AG04449 (cell line): ENCODE measurements around the gene FBXO10.
"Not testable (repeated sequence)": the region's sequence is repeated elsewhere in the genome, so short reads cannot be mapped to it uniquely, and the experiment has no call there.

Source experiments
- CTCF ChIA-PET: fragments of 350-600 bp; formaldehyde crosslinking; extraction: SDS; loops from one replicate; lab custom pipeline; 2021; ENCODE audit warnings: antibody characterized with exemption; lab: Yijun Ruan, JAX
- POLR2A ChIA-PET: fragments of 400-600, 350-600 bp; formaldehyde crosslinking; extraction: SDS; loops from one replicate; lab custom pipeline; 2020; ENCODE audit warnings: antibody characterized with exemption, inconsistent platforms; lab: Yijun Ruan, JAX
- DNase-seq: peaks from one replicate; pipeline ENCODE4 v3.0.0-alpha.2; 2010; ENCODE audit warnings: low read depth, low spot score
- H3K4me3 ChIP-seq: 2 replicates; pipeline ENCODE4 v1.5.1; 2011; ENCODE audit warnings: low read depth, mild to moderate bottlenecking, control low read depth, low read length
- CTCF ChIP-seq: IDR thresholded peaks from one replicate; pipeline ENCODE4 v1.5.1; 2011; ENCODE audit warnings: mild to moderate bottlenecking, moderate library complexity, low read length, control low read depth, inconsistent platforms; ENCODE audit not compliant: insufficient read depth; ENCODE audit errors: missing control alignments

The FBXO10 gene

GRCh38 chr9:37485389-37486255, 90.6 kb downstream of the FBXO10 start, which contains the start of gene POLR1E:
Gene POLR1E (plus strand): TSS chr9:37485948. CDS start chr9:37486048, 100 bp downstream.
- TF ChIP-seq CTCF, result no peak
- ChIA-PET CTCF (interaction anchor here (0.6 to 2.4 kb wide), 7 partner anchors 11 to 778 kb away, joined by 3 to 8 read pairs (median 3); partner anchors contain the start of gene FBXO10), POLR2A (interaction anchor here (0.9 kb wide), 1 partner anchor 20 kb away, joined by 3 read pairs; the partner anchor contains the start of gene ZBTB5)
- H3K4me3 ChIP-seq, result peak within 1 kb of the TSS; percentile 89
- peak; percentile 40 for DNase-seq

- POLR2A ChIA-PET, result no interaction called here
- no peak for DNase-seq
- no peak overlapping the region for H3K4me3 ChIP-seq
- CTCF ChIA-PET, result interaction anchor here (0.8 to 2.1 kb wide), 13 partner anchors 8 to 952 kb away, joined by 3 to 7 read pairs (median 4); partner anchors contain the start of gene FBXO10
- TF ChIP-seq CTCF, result no peak
These were observed 95.4 kb downstream of the FBXO10 start for GRCh38 chr9:37480759-37481158.

- CTCF ChIA-PET, H3K4me3 ChIP-seq, POLR2A ChIA-PET, DNase-seq: not testable (repeated sequence)
These were observed 98.1 kb downstream of the FBXO10 start for GRCh38 chr9:37477987-37478619.

- DNase-seq, POLR2A ChIA-PET, CTCF ChIA-PET, H3K4me3 ChIP-seq: not testable (repeated sequence)
These were observed 98.7 kb downstream of the FBXO10 start for GRCh38 chr9:37477443-37477842.

GRCh38 chr9:37476930-37477329, 99.2 kb downstream of the FBXO10 start:
- ChIA-PET POLR2A (no interaction called here), CTCF (no interaction called here)
- no peak for DNase-seq
- TF ChIP-seq CTCF, result no peak
- no peak overlapping the region for H3K4me3 ChIP-seq

- POLR2A ChIA-PET, result no interaction called here
- no peak for TF ChIP-seq CTCF
- CTCF ChIA-PET, result no interaction called here
- no peak for DNase-seq
- H3K4me3 ChIP-seq, result no peak overlapping the region
These were observed 101.7 kb downstream of the FBXO10 start for GRCh38 chr9:37474438-37474837.

- POLR2A ChIA-PET, H3K4me3 ChIP-seq, DNase-seq, CTCF ChIA-PET: not testable (repeated sequence)
These were observed 102.2 kb downstream of the FBXO10 start for GRCh38 chr9:37473982-37474381.
